ENCODE results near the gene LIFR. TPM values are rescaled to one million over a fixed set of nuclear protein-coding genes. Genes with fewer than 3 reads are reported as not detected.

The LIFR gene
- total RNA-seq, 4 donors from 2014 or later: 61.8 to 105 (median 78.0) TPM

- no peaks in the 10 kb centered on the region for H3K27me3 ChIP-seq
- H3K27ac ChIP-seq: no peak overlapping the region
- 49 to 73% methylated on average over 4 to 5 of the region's 9 CpGs for WGBS, 2 donors (ENCODE audit: low coverage in 1 of 2)
- H3K9me3 ChIP-seq: no peaks in the 10 kb centered on the region
- H3K4me1 ChIP-seq: peaks cover 0 to 12% (median 0%) of the 10 kb centered on the region in 3 donors
- ATAC-seq: no peak
- no peaks in the 10 kb centered on the region for H3K36me3 ChIP-seq
- no peak for TF ChIP-seq EP300 (IDR thresholded peaks at IDR 0.05)
- no peak overlapping the region for H3K4me3 ChIP-seq
These were observed 105.2 kb downstream of the LIFR start for GRCh38 chr5:38451074-38451725.

- H3K27ac ChIP-seq: no peak overlapping the region
- H3K9me3 ChIP-seq: no peaks in the 10 kb centered on the region
- no peaks in the 10 kb centered on the region for H3K36me3 ChIP-seq
- 83 to 100% methylated on average over 2 to 4 of the region's 6 CpGs for WGBS, 2 donors (ENCODE audit: low coverage in 1 of 2)
- H3K27me3 ChIP-seq: no peaks in the 10 kb centered on the region
- H3K4me1 ChIP-seq: peaks cover 0 to 16% (median 0%) of the 10 kb centered on the region in 3 donors
- no peak for ATAC-seq
- TF ChIP-seq, protein P1, sequence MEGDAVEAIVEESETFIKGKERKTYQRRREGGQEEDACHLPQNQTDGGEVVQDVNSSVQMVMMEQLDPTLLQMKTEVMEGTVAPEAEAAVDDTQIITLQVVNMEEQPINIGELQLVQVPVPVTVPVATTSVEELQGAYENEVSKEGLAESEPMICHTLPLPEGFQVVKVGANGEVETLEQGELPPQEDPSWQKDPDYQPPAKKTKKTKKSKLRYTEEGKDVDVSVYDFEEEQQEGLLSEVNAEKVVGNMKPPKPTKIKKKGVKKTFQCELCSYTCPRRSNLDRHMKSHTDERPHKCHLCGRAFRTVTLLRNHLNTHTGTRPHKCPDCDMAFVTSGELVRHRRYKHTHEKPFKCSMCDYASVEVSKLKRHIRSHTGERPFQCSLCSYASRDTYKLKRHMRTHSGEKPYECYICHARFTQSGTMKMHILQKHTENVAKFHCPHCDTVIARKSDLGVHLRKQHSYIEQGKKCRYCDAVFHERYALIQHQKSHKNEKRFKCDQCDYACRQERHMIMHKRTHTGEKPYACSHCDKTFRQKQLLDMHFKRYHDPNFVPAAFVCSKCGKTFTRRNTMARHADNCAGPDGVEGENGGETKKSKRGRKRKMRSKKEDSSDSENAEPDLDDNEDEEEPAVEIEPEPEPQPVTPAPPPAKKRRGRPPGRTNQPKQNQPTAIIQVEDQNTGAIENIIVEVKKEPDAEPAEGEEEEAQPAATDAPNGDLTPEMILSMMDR (IDR thresholded peaks at IDR 0.05): no peak
- TF ChIP-seq POLR2A (IDR thresholded peaks at IDR 0.05) (no peak), POLR2AphosphoS5 (IDR thresholded peaks at IDR 0.05) (no peak), EP300 (IDR thresholded peaks at IDR 0.05) (no peak)
- H3K4me3 ChIP-seq: no peak overlapping the region
These were observed 105.8 kb downstream of the LIFR start for GRCh38 chr5:38450627-38451026.

DNA sequence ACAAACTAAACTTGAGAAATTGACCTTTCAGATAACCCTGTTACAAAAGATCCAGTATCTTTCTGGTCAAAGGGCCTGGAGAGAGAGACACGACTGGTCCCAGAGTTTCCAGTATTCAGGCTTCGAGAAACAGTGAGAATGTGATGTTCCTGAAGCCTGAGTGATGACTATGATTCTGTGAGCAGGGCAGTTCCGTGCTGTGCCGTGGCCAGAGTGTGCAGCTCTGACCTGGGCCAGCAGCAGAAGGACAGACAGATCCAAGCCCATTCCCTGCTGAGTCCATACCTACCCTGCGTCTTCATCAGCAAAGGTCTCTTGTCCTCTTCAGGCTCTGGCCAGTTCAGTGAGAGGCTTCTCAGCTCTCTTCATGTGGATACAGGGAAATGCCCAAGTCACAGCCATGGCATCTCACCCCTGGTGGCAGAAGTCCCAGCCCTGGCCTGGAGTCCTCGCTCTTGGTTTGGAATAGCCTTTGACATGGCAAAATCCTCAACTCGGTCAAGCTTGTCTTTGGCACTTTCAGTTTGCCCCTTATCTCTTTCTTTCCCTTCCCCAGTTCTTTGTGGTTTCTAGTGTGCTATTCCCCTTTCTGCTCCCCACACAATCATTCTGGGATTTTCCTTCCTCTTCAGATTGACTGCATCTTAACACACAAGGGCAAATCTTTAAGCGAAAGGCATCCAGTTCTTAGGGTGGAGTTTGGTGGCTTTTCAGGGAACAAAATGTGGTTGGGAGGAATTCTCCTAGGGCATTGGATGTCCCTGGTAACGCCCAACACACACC lies 107.7 kb downstream of the LIFR start:
- H3K4me3 ChIP-seq: no peak overlapping the region
- no peaks in the 10 kb centered on the region for H3K9me3 ChIP-seq
- H3K27me3 ChIP-seq: no peaks in the 10 kb centered on the region
- H3K27ac ChIP-seq: no peak overlapping the region
- TF ChIP-seq, protein P1 (IDR thresholded peaks at IDR 0.05): no peak
- TF ChIP-seq POLR2AphosphoS5 (IDR thresholded peaks at IDR 0.05): no peak
- no peak for TF ChIP-seq POLR2A (IDR thresholded peaks at IDR 0.05)
- TF ChIP-seq EP300 (IDR thresholded peaks at IDR 0.05): no peak
- peaks cover 0 to 27% (median 2%) of the 10 kb centered on the region in 3 donors for H3K4me1 ChIP-seq
- no peak for ATAC-seq
- H3K36me3 ChIP-seq: no peaks in the 10 kb centered on the region
- WGBS, 2 donors (ENCODE audit: low coverage in 1 of 2): 70 to 100% methylated on average over 4 to 5 of the region's 9 CpGs

- peak; percentile 57 for ATAC-seq
These were observed 108.7 kb downstream of the LIFR start for GRCh38 chr5:38447786-38448185.

GRCh38 chr5:38447056-38447455 lies 109.4 kb downstream of the LIFR start:
- Histone ChIP-seq H3K36me3 (no peaks in the 10 kb centered on the region), H3K4me3 (no peak overlapping the region), H3K4me1 (peaks cover 0 to 27% (median 2%) of the 10 kb centered on the region in 3 donors), H3K27me3 (no peaks in the 10 kb centered on the region), H3K9me3 (no peaks in the 10 kb centered on the region), H3K27ac (no peak overlapping the region)
- TF ChIP-seq, protein P1 (IDR thresholded peaks at IDR 0.05): no peak
- no peak for TF ChIP-seq EP300 (IDR thresholded peaks at IDR 0.05)
- no peak for TF ChIP-seq POLR2AphosphoS5 (IDR thresholded peaks at IDR 0.05)
- TF ChIP-seq POLR2A (IDR thresholded peaks at IDR 0.05): no peak
- WGBS, 2 donors (ENCODE audit: low coverage in 1 of 2): 78 to 92% methylated on average over 2 of the region's 2 CpGs
- ATAC-seq: no peak

More at GRCh38 chr5:38447786-38448185, 108.7 kb downstream of the LIFR start:
- WGBS, 2 donors (ENCODE audit: low coverage in 1 of 2): 28 to 65% methylated on average over 5 of the region's 5 CpGs
- Histone ChIP-seq H3K4me1 (peaks cover 0 to 27% (median 2%) of the 10 kb centered on the region in 3 donors), H3K36me3 (no peaks in the 10 kb centered on the region), H3K27ac (peak overlapping the region in 3 of 4 donors; percentile 4 to 41 (median 41)), H3K9me3 (no peaks in the 10 kb centered on the region), H3K4me3 (no peak overlapping the region), H3K27me3 (no peaks in the 10 kb centered on the region)
- TF ChIP-seq EP300 (IDR thresholded peaks at IDR 0.05): no peak
- TF ChIP-seq POLR2AphosphoS5 (IDR thresholded peaks at IDR 0.05): no peak
- no peak for TF ChIP-seq POLR2A (IDR thresholded peaks at IDR 0.05)
- TF ChIP-seq, protein P1 (IDR thresholded peaks at IDR 0.05): no peak
